ENCODE data around the gene TMEM154. TPM values are rescaled to one million over a fixed set of nuclear protein-coding genes. Genes with fewer than 3 reads are reported as not detected.

Gene TMEM154
- polyA plus RNA-seq, 1 of the 3 experiments (the other 2 are of a cell fraction): 0.58 TPM

- no peaks in the 10 kb centered on the region for H3F3A ChIP-seq (replicated peaks; ENCODE audit: insufficient read depth)
- H3K4me3 ChIP-seq (ENCODE audit: low read depth in 2 of 2, low read length in 1 of 2): no peak overlapping the region
- H3K4me2 ChIP-seq: no peak overlapping the region
- H3K9ac ChIP-seq: no peak overlapping the region
- H2AFZ ChIP-seq (ENCODE audit: low read depth): no peak overlapping the region
- no peaks in the 10 kb centered on the region for H3K79me2 ChIP-seq (ENCODE audit: insufficient read depth)
- H3K27me3 ChIP-seq (ENCODE audit: insufficient read depth): no peaks in the 10 kb centered on the region
- no peak for DNase-seq
- no peak for TF ChIP-seq MXI1 (IDR thresholded peaks at IDR 0.05; ENCODE audit: low read depth, low read length)
- no peak for TF ChIP-seq NFIC (IDR thresholded peaks at IDR 0.05; ENCODE audit: borderline replicate concordance)
- TF ChIP-seq RAD21 (IDR thresholded peaks at IDR 0.05; ENCODE audit: low read length): no peak
- TF ChIP-seq NRF1 (IDR thresholded peaks at IDR 0.05; ENCODE audit: low read depth, low read length): no peak
- TF ChIP-seq FOXM1 (IDR thresholded peaks at IDR 0.05; ENCODE audit: low read depth): no peak
- TF ChIP-seq CTCF (IDR thresholded peaks at IDR 0.05): no peak
- no peak for TF ChIP-seq MEF2A (IDR thresholded peaks at IDR 0.05; ENCODE audit: borderline replicate concordance, low read depth)
- TF ChIP-seq REST (IDR thresholded peaks at IDR 0.05; ENCODE audit: low read depth, low read length): no peak
- TF ChIP-seq JUND (IDR thresholded peaks at IDR 0.05): no peak
- no peak for TF ChIP-seq FOSL2 (IDR thresholded peaks at IDR 0.05; ENCODE audit: borderline replicate concordance, low read depth)
- TF ChIP-seq CHD2 (IDR thresholded peaks at IDR 0.05; ENCODE audit: low read length, partially characterized antibody): no peak
- no peak for TF ChIP-seq GATA2 (CRISPR knock-in tag; IDR thresholded peaks at IDR 0.05)
- no peak for TF ChIP-seq MAX (IDR thresholded peaks at IDR 0.05; ENCODE audit: low read depth)
- TF ChIP-seq USF2 (IDR thresholded peaks at IDR 0.05; ENCODE audit: borderline replicate concordance, low read depth, low read length): no peak
- TF ChIP-seq USF1 (IDR thresholded peaks at IDR 0.05; ENCODE audit: borderline replicate concordance, low read depth): no peak
- no peak for TF ChIP-seq RXRA (IDR thresholded peaks at IDR 0.05; ENCODE audit: borderline replicate concordance, low read depth)
- TF ChIP-seq POLR2AphosphoS5 (IDR thresholded peaks at IDR 0.05; ENCODE audit: low read depth, low read length): no peak
- TF ChIP-seq TAF1 (IDR thresholded peaks at IDR 0.05; ENCODE audit: borderline replicate concordance, low read depth, low read length): no peak
- TF ChIP-seq IRF3 (IDR thresholded peaks at IDR 0.05; ENCODE audit: low read depth, low read length): no peak
- no peak overlapping the region for H3K27ac ChIP-seq (ENCODE audit: low read depth in 2 of 2, low read length in 1 of 2)
- ChIA-PET POLR2A (no interaction called here), CTCF (interaction anchor here (0.8 to 3.6 kb wide), 3 partner anchors 20 to 109 kb away, joined by 4 to 16 read pairs (median 5); no protein-coding TSS in a partner anchor)
- no peaks in the 10 kb centered on the region for H3K9me3 ChIP-seq
- no peaks in the 10 kb centered on the region for H3K9me2 ChIP-seq
- H4K20me1 ChIP-seq (ENCODE audit: insufficient read depth): no peaks in the 10 kb centered on the region
- H3K36me3 ChIP-seq (replicated peaks in 1 of 2; ENCODE audit: control insufficient read depth in 1 of 2, insufficient read depth in 2 of 2, low read length in 1 of 2): no peaks in the 10 kb centered on the region
- H3K4me1 ChIP-seq (ENCODE audit: control insufficient read depth in 1 of 2, insufficient read depth in 2 of 2, low read depth in 1 of 2, low read length in 1 of 2): peaks cover 0 to 18% of the 10 kb centered on the region in 2 experiments; a peak in 1 of 4 replicates
These were observed 69.7 kb downstream of the TMEM154 start for GRCh38 chr4:152610131-152610530.
